ENCODE results near the gene SND1. TPM values are rescaled to one million over a fixed set of nuclear protein-coding genes. Genes with fewer than 3 reads are reported as not detected.

The SND1 gene
- total RNA-seq, 1 experiment from 2014 or later: 218 TPM

DNA sequence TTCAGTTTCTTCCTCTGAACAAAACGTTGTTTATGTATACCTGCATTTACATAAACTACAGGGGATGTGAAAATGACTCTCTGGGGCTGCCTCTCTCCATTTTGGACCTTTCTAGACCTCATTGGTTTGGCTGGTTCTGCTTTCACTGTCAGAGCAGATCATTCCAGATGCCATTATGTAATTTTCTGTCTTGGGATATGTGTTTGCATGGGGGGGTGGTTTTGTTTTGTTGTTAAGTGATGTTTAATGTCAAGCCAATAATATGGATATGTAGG, 206.9 kb downstream of the SND1 start:
- no peaks in the 10 kb centered on the region for H3K79me2 ChIP-seq (ENCODE audit: insufficient read depth, low read length)
- Mint-ChIP-seq H3K27me3 (ENCODE audit: low read depth) (no peaks in the 10 kb centered on the region), H3K9me3 (no peaks in the 10 kb centered on the region), H3K27ac (no peak overlapping the region), H3K36me3 (ENCODE audit: insufficient read depth in 1 of 3, low read depth in 3 of 3) (peaks cover 0 to 9% (median 5%) of the 10 kb centered on the region in 3 experiments; a peak in 4 of 7 replicates), H3K4me3 (no peak overlapping the region), H3K4me1 (peaks cover 18 to 32% of the 10 kb centered on the region in 2 experiments)
- no peak overlapping the region for H2AFZ ChIP-seq (ENCODE audit: low read length)
- no peak overlapping the region for H2BK5ac ChIP-seq (ENCODE audit: insufficient read length, low read length)
- no peak overlapping the region for H2BK120ac ChIP-seq (ENCODE audit: low read depth, low read length, poor library complexity, severe bottlenecking)
- H3K18ac ChIP-seq (ENCODE audit: insufficient read length, low read depth, low read length): no peak overlapping the region
- DNase-seq: no peak
- H4K20me1 ChIP-seq (ENCODE audit: control insufficient read depth, insufficient read depth, insufficient read length): no peaks in the 10 kb centered on the region
- no peaks in the 10 kb centered on the region for H3K27me3 ChIP-seq (ENCODE audit: insufficient read depth, low read length)
- H3T11ph ChIP-seq (ENCODE audit: low read length): no peak overlapping the region
- no peak overlapping the region for H2AK5ac ChIP-seq (ENCODE audit: insufficient read length, low read length)
- H2BK20ac ChIP-seq (ENCODE audit: low read depth, low read length, poor library complexity, severe bottlenecking): no peak overlapping the region
- no peaks in the 10 kb centered on the region for H3K9me3 ChIP-seq (ENCODE audit: control insufficient read depth, low read depth, low read length)
- no peak overlapping the region for H3K14ac ChIP-seq (ENCODE audit: insufficient read depth, low read length)
- no peak overlapping the region for H4K5ac ChIP-seq (ENCODE audit: insufficient read length, low read depth, low read length)
- no peak overlapping the region for H4K91ac ChIP-seq (ENCODE audit: insufficient read length, low read depth, low read length)
- no peak overlapping the region for H4K8ac ChIP-seq (replicated peaks; ENCODE audit: insufficient read length, low read depth, low read length)
- H3K4ac ChIP-seq (ENCODE audit: low read depth, low read length): no peak overlapping the region
- no peak overlapping the region for H3K9ac ChIP-seq (ENCODE audit: extremely low read depth, insufficient read length, low read length)
- no peaks in the 10 kb centered on the region for H3K79me1 ChIP-seq (ENCODE audit: insufficient read depth, low read depth, low read length, poor library complexity, severe bottlenecking)
- TF ChIP-seq, protein P1, sequence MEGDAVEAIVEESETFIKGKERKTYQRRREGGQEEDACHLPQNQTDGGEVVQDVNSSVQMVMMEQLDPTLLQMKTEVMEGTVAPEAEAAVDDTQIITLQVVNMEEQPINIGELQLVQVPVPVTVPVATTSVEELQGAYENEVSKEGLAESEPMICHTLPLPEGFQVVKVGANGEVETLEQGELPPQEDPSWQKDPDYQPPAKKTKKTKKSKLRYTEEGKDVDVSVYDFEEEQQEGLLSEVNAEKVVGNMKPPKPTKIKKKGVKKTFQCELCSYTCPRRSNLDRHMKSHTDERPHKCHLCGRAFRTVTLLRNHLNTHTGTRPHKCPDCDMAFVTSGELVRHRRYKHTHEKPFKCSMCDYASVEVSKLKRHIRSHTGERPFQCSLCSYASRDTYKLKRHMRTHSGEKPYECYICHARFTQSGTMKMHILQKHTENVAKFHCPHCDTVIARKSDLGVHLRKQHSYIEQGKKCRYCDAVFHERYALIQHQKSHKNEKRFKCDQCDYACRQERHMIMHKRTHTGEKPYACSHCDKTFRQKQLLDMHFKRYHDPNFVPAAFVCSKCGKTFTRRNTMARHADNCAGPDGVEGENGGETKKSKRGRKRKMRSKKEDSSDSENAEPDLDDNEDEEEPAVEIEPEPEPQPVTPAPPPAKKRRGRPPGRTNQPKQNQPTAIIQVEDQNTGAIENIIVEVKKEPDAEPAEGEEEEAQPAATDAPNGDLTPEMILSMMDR (conservative IDR thresholded peaks at IDR 0.05): no peak
- no CpG with 5 or more reads among the region's 1 CpG for WGBS (ENCODE audit: extremely low coverage, insufficient read length, low lambda C conversion rate)
- no peak overlapping the region for H3K4me2 ChIP-seq (ENCODE audit: insufficient read depth, insufficient read length, low read length)
- no peak overlapping the region for H3K27ac ChIP-seq (ENCODE audit: insufficient read length, low read depth, low read length)
- H2BK15ac ChIP-seq (ENCODE audit: low read depth, low read length): no peak overlapping the region
- no peak overlapping the region for H3K56ac ChIP-seq (ENCODE audit: insufficient read length, low read depth, low read length)
- H3K23me2 ChIP-seq (ENCODE audit: insufficient read length, low read depth, low read length, poor library complexity, severe bottlenecking): no peaks in the 10 kb centered on the region
- H2BK12ac ChIP-seq (ENCODE audit: insufficient read length, low read depth, low read length): no peak overlapping the region
- no peak overlapping the region for H3K23ac ChIP-seq (ENCODE audit: insufficient read length, low read depth, low read length)
- peaks cover 5% of the 10 kb centered on the region for H3K4me1 ChIP-seq (ENCODE audit: insufficient read depth, low read length)

Data from H9 (cell line).